ENCODE measurements around the gene SIGLEC12. TPM values are rescaled to one million over a fixed set of nuclear protein-coding genes. Genes with fewer than 3 reads are reported as not detected.

SIGLEC12 gene
- total RNA-seq, 1 experiment from 2014 or later = not detected

GRCh38 chr19:51549533-51550324, 48.1 kb upstream of the SIGLEC12 start:
- no peak for DNase-seq (ENCODE audit: low read depth, low spot score)
- in situ Hi-C loops (cut with HindIII; ENCODE audit: low pct_unique_long_range_greater_than_20kb, low sequenced_read_pairs) (no loop called here), intact Hi-C loops (cut with micrococcal nuclease; ENCODE audit: unreplicated experiment) (no loop called here)
- BruUV-seq (replicated peaks) = no TSS peak
- Histone ChIP-seq H3K27ac (ENCODE audit: low read length) (no peak overlapping the region), H3K27me3 (ENCODE audit: control insufficient read depth, insufficient read depth, low read length) (0 out of 2 replicates have a peak, but pooled peaks cover 2% of the 10 kb centered on the region), H3K9me3 (ENCODE audit: control insufficient read depth, insufficient read depth, low read depth, low read length) (no peaks in the 10 kb centered on the region), H3K4me1 (ENCODE audit: control insufficient read depth, insufficient read depth, low read length) (no peaks in the 10 kb centered on the region), H3K36me3 (ENCODE audit: control insufficient read depth, insufficient read depth, low read length) (no peaks in the 10 kb centered on the region), H3K4me3 (ENCODE audit: low read depth in 2 of 2, low read length in 2 of 2) (no peak overlapping the region)
- no peak for TF ChIP-seq REST (IDR thresholded peaks at IDR 0.05; ENCODE audit: insufficient read depth in 1 of 2, low read depth in 2 of 2, low read length in 1 of 2)
- TF ChIP-seq SIN3A (IDR thresholded peaks at IDR 0.05; ENCODE audit: borderline replicate concordance, insufficient read depth, low read depth, low read length) = no peak
- no peak for TF ChIP-seq CTCF (IDR thresholded peaks at IDR 0.05)
- TF ChIP-seq POLR2AphosphoS5 (IDR thresholded peaks at IDR 0.05; ENCODE audit: low read depth, low read length) = no peak
- TF ChIP-seq TCF7L2 (IDR thresholded peaks at IDR 0.05; ENCODE audit: low read depth, low read length) = no peak
- no peak for ATAC-seq
- POLR2A ChIA-PET = no interaction called here
- CTCF ChIA-PET = no interaction called here

- ChIA-PET CTCF (no interaction called here), POLR2A (no interaction called here)
- Histone ChIP-seq H3K27me3 (ENCODE audit: control insufficient read depth, insufficient read depth, low read length) (0 out of 2 replicates have a peak, but pooled peaks cover 2% of the 10 kb centered on the region), H3K36me3 (ENCODE audit: control insufficient read depth, insufficient read depth, low read length) (no peaks in the 10 kb centered on the region), H3K4me1 (ENCODE audit: control insufficient read depth, insufficient read depth, low read length) (no peaks in the 10 kb centered on the region), H3K9me3 (ENCODE audit: control insufficient read depth, insufficient read depth, low read depth, low read length) (no peaks in the 10 kb centered on the region), H3K27ac (ENCODE audit: low read length) (no peak overlapping the region), H3K4me3 (ENCODE audit: low read depth in 2 of 2, low read length in 2 of 2) (no peak overlapping the region)
- BruUV-seq (replicated peaks) = no TSS peak
- in situ Hi-C loops (cut with HindIII; ENCODE audit: low pct_unique_long_range_greater_than_20kb, low sequenced_read_pairs) = no loop called here
- ATAC-seq (no peak), DNase-seq (ENCODE audit: low read depth, low spot score) (no peak)
- no peak for TF ChIP-seq REST (IDR thresholded peaks at IDR 0.05; ENCODE audit: insufficient read depth in 1 of 2, low read depth in 2 of 2, low read length in 1 of 2)
- no peak for TF ChIP-seq POLR2AphosphoS5 (IDR thresholded peaks at IDR 0.05; ENCODE audit: low read depth, low read length)
- no peak for TF ChIP-seq CTCF (IDR thresholded peaks at IDR 0.05)
- TF ChIP-seq TCF7L2 (IDR thresholded peaks at IDR 0.05; ENCODE audit: low read depth, low read length) = no peak
- no peak for TF ChIP-seq SIN3A (IDR thresholded peaks at IDR 0.05; ENCODE audit: borderline replicate concordance, insufficient read depth, low read depth, low read length)
- intact Hi-C loops (cut with micrococcal nuclease; ENCODE audit: unreplicated experiment) = no loop called here
These were observed 47.3 kb upstream of the SIGLEC12 start for GRCh38 chr19:51548891-51549305.

All from Panc1 (cell line).